NCI-H2081 treated with DMSO at 0.1 percent for 48 hours (cell line): Measurements from ENCODE around the gene TEKT5.
"Not testable (repeated sequence)": the region's sequence is repeated elsewhere in the genome, so short reads cannot be mapped to it uniquely, and the experiment has no call there.

Experiments used
- DNase-seq: peaks from one replicate; lab custom pipeline; 2025; lab: John Stamatoyannopoulos, UW

The TEKT5 gene

GRCh38 chr16:10658943-10659342 lies 35.8 kb downstream of the TEKT5 start:
- no peak for DNase-seq

GRCh38 chr16:10657925-10658324 lies 36.8 kb downstream of the TEKT5 start:
- DNase-seq, result no peak

- no peak for DNase-seq
Observed at GRCh38 chr16:10656618-10657017, 38.1 kb downstream of the TEKT5 start.

DNA sequence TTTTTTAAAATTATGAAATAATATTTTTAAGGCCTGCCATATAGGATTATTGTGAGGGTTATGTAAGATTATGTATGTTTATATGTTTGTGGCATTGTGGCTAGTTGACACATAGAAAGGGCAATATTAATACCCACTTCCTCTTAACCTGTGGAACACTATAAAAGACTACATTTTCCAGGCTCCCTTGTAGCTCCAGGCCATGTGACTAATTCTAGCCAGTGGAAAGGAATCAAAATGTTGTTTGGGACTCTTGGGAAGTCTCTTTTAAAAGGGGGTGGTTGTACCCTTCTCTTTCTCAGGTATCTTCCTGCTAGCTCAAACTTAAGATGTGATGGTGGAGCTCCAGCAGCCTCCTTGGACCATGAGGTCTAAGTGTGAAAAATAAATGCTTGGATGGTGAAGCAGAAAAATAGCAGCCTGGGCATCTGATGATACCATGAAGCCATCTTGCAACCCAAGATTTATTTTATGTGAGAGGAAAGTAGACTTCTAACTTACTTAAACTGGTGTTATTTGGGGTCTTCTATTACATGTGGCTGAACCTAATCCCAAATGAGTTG lies 39.2 kb downstream of the TEKT5 start:
- DNase-seq, result no peak

DNA sequence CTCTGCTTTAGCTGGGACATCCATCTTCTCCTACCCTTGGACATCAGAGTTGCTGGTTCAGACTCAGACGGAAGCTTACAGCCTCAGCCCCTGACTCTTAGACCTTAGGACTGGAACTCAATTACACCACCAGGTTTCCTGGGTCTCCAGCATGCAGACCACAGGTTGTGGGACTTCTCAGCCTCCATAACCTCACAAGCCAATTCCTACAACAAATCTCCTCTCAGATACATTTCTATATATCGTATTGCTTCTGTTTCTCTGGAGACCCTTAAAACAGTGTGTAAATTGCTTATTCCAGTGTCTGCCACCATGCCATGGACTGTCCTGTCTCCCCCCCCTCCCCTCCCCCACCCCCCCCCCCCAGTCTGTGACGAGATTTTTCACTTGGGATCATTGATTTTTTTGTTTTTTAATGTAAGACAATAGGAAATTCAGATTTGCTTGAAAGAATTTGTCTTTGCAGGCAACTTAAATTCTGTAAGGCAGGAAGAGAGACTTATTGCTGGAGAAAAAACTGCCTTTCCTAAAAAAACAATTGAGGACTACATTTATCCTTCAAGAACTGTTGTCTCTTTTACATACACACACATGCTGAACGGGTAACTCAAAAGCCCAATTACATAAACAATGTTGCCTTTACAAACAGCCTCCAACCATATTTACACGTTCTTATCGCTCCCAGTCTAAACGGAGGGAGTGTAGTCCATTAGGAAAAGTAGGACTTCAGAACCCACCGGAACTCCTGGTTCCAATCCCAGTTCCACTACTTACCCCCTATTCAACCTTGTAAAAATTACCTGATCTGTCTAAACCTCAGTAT lies 39.9 kb downstream of the TEKT5 start:
- DNase-seq, result no peak

DNA sequence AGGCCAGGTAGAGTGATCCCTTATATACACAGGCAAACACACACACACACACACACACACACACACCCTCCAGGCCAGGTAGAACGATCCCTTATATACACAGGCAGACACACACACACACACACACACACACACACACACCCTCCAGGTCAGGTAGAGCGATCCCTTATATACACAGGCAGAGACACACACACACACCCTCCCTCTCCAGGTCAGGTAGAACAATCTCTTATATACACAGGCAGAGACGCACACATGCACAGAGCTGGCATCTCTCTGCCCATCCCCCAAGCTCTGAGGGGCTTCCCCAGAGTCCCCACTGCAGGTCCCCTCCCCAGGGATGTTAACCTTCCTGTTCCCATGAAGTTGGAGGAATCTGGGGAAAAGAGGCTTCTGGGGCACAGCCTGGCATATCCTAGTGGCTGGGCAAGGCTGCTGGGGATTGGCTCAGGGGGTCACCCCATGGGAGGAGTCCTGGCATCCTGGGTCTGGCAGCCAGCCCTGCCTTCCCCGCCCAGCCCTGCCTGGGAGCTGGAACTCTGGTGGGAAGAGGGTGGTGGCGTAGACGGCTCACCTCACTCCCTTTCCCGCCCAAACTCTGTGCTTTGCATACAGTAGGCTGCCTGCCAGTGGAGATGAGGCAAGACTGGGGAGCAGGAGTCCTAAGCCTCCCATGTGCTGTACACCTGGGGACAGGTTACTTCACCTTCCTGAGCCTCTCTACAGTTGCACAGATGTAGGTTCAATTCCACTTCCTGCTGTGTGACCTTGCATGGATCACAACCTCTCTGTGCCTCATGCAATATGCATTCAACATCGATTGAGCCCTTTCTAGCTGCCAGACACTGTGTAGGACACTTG lies 41.8 kb downstream of the TEKT5 start:
- no peak for DNase-seq

DNA sequence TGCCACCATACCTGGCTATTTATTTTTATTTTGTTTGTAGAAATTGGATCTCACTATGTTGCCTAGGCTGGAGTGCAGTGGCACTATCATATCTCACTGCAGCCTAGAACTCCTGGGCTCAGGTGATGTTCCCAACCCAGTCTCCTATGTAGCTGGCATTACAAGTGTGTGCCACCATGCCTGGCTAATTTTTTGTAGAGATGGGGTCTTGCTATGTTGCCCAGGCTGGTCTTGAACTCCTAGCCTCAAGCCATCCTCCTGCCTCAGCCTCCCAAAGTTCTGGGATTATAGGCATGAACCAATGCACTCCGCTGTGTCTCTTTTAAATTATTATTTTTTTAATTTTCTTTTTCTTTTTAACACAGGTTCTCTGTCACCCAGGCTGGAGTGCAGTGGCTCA lies 45.6 kb downstream of the TEKT5 start:
- DNase-seq, result not testable (repeated sequence)

- DNase-seq, result no peak
Observed at GRCh38 chr16:10647721-10648296, 46.9 kb downstream of the TEKT5 start.

GRCh38 chr16:10647264-10647720 lies 47.4 kb downstream of the TEKT5 start:
- DNase-seq, result no peak

GRCh38 chr16:10646581-10647263 lies 48.0 kb downstream of the TEKT5 start:
- DNase-seq, result no peak

DNA sequence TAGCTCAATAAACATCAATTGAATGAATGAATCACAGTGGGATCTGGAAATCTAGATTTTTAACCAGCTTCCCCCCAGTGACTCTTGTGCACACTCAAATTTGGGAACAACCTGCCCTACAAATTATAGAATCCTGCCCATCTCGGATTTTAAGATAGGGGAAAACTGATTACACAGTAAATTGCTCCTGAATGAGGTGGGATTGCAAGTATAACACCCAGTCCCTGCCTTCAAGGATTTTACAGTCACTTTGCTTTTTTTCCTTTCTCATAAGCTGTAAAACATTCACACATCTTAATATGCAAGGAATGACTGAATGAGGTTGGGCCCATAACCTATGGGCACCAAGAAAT lies 48.5 kb downstream of the TEKT5 start:
- DNase-seq, result no peak

- no peak for DNase-seq
Observed at GRCh38 chr16:10644092-10644491, 50.6 kb downstream of the TEKT5 start.

GRCh38 chr16:10642964-10643363 lies 51.8 kb downstream of the TEKT5 start:
- no peak for DNase-seq

- no peak for DNase-seq
Observed at GRCh38 chr16:10641953-10642949, 52.5 kb downstream of the TEKT5 start.

- no peak for DNase-seq
Observed at GRCh38 chr16:10641555-10641952, 53.2 kb downstream of the TEKT5 start.

DNA sequence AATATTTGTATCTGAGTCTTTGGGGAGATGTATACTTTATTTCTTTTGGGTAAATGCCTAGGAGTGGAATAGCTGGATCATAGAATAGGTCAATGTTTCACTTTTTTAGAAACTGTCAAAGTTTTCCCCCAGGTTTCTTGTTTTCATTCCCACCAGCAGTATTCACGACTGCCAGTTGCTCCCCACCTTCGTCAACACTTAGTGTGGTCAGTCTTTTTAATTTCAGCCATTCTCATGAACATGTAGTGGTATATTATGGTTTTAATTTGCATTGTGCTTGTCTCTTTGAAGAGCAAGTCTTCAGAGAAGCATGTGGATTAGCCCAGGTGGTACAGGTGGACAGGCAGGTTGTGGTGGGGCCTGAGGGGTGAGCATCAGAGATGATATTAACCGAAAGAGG lies 53.8 kb downstream of the TEKT5 start:
- DNase-seq, result no peak

DNA sequence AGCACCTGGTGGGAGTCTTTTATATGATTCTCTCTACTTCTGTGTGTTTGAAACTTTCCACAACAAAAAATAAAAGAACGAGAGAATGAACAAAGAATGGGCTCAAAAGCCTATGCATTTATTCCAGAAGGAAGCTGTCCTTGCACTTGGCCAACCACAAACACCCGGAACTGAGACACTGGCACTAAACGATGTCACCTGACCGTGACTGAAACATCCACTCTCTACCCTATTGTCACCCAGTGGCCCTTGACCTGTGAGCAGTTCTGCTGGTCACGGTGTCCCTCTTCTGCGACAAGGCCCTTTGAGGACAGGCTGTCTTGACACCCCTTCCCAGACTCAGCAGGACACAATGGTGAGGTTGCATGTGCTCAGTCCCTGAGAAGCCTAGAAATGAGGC lies 56.6 kb downstream of the TEKT5 start:
- no peak for DNase-seq

GRCh38 chr16:10637337-10638037 lies 57.2 kb downstream of the TEKT5 start:
- DNase-seq, result no peak

GRCh38 chr16:10635365-10636021 lies 59.2 kb downstream of the TEKT5 start:
- DNase-seq, result no peak
